GM19324 (cell line): ENCODE data around the gene MPZL1.
A peak's percentile ranks its signal among the peaks of the same experiment; 100 is the strongest.
"Not testable (repeated sequence)": the region's sequence is repeated elsewhere in the genome, so short reads cannot be mapped to it uniquely, and the experiment has no call there.

Source experiments
- ATAC-seq: cut with Tn5 transposase; IDR thresholded peaks from one replicate; pipeline ENCODE4 v1.9.1; 2021; ENCODE audit warnings: mild to moderate bottlenecking, moderate library complexity; ENCODE audit not compliant: unreplicated experiment, low FRiP score

Gene MPZL1

DNA sequence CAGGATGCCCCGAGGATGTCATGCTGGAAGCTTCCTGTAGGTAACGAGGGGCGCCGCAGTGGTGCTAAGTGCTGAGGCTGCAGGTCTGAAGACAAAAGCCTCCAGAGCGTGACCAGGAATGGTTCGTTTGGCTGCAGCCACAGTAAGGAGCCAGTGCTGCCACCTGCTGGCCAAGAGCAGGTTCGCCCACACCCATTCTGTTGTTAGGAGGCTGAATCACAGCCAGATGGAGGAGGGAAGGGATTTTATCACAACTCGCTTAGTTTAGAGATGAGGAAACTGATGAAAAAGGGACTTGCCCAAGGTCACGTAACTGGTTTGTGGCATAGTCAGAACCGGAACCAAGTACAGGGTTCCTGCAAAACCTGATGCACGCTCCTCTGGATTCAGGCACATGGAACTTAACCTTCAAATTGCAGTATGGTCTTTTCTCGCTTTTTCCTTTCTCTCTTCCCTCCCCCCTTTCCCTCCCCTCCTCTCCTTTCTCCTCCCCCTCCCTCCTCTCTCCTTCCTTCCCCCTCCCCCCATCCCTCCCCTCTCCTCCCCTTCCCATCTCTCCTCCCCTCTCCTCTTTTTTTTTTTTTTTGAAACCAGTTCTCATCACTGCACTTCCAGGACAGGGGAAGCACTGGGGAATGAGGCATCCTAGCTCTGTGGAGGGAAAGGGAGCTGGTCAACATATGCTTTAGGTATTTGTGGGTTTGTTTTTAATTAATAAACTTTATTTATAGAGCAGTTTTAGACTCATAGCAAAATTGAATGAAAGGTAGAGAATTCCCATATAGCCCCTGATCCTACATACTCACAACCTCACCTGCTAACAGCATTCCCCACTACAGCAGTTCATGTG lies 81.8 kb downstream of the MPZL1 start:
- peak; percentile 80 for ATAC-seq

DNA sequence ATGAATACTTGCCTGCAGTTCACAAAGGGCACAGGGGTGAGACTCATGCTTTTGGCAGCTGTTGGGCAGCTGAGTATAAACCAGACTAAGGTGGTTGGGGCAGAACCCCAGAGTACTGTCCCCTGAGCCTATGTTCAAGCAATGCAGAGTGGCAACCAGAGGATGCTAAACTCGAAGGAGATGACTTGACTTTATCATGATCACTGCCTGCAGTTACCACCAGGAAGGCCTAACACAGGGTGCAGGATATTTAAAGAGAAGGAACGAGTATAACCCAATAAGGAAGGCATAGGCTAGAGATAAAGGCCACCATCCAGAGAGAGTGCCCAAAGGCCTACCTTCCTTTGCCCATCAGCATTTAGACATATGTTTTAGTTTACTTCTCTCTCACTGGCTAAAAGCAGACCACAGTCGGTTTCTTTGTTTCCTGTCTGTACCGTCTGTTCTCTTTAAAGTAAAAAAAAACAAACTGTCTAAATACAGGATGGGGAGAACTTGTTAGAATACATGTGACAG lies 83.3 kb downstream of the MPZL1 start:
- no peak for ATAC-seq

DNA sequence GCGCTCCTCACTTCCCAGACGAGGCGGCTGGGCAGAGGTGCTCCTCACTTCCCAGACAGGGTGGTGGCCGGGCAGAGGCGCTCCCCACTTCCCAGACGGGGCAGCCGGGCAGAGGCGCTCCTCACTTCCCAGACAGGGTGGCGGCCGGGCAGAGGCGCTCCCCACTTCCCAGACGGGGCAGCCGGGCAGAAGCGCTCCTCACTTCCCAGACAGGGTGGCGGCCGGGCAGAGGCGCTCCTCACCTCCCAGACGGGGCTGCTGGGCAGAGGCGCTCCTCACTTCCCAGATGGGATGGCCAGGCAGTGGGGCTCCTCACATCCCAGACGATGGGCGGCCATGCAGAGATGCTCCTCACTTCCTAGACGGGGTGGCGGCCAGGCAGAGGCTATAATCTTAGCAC lies 84.5 kb downstream of the MPZL1 start:
- not testable (repeated sequence) for ATAC-seq

DNA sequence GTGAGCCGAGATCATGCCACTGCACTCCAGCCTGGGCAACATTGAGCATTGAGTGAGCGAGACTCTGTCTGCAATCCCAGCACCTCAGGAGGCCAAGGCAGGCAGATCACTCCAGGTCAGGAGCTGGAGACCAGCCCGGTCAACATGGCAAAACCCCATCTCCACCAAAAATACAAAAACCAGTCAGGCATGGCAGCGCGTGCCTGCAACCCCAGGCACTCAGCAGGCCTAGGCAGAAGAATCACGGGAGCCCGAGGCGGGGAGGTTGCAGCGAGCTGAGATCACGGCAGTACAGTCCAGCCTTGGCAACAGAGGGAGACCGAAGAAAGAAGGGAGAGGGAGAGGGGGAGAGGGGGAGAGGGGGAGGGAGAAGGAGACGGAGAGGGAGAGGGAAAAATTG lies 84.9 kb downstream of the MPZL1 start:
- not testable (repeated sequence) for ATAC-seq

DNA sequence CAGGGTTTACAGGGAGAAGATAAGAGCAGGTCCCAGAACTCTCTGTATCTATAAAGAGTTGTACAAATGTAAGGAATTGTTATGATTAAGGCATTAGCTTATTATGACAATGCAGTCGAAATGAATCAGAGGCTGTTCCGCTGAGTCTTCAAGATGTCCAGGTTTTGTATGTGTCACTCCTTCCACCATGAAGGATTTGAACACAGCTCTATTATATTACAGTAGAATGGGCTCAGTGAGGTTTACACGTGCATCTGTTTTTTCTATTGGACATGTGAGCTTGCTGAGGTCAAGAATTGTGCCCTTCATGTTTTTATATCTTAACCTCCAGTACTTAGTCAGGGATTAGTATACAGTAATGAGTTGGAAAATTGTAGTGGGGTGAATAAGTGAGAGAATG lies 86.3 kb downstream of the MPZL1 start:
- no peak for ATAC-seq

DNA sequence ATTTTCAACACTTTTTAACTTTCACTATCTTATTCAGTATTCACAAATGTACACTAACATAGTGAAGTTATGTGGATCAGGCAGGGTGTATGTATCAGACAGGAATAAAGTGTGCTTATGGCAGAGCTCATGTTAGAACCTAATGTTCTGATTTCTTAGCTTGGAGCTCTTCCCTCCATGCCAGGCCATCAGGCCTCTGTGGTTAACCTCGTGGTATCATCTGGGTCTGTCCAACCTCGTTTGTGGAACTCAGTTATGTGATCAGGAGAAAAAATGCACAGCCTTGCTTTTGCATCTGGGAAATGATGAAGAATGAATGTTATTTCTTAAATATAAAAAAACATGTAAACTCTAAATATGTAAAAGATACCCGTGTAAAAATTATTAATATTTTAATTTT lies 86.9 kb downstream of the MPZL1 start:
- no peak for ATAC-seq

DNA sequence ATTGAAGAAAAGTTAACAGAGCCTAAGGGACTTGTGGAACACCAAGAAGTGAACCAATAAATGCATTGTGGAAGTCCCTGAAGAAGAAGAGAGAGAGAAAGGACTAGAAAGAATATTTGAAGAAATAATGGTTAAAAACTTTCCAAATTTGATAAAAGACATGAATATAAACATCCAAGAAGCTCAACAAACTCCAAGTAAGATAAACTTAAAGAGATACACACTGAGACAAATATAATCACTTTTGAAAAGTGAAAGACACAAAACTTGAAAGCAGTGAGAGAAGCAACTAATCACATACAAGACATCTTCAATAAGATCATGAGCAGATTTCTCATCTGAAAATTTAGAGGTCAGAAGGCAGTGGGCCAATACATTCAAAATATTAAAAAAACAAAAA lies 91.2 kb downstream of the MPZL1 start:
- no peak for ATAC-seq

DNA sequence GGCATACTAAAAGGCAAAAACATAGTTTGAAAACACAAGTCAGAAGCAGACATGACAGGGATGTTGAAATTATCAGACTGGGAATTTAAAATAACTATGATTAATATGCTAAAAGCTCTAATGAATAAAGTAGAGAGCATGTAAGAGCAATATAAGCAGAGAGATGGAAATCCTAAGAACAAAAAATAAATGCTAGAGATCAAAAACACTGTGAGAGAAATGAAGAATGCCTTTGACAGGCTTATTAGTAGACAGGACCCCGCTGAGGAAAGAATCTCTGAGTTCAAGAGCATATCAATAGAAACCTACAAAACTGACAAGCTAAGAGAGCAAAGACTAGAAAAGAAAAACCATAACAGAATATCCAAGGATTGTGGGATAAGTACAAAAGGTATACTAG lies 93.9 kb downstream of the MPZL1 start:
- no peak for ATAC-seq

DNA sequence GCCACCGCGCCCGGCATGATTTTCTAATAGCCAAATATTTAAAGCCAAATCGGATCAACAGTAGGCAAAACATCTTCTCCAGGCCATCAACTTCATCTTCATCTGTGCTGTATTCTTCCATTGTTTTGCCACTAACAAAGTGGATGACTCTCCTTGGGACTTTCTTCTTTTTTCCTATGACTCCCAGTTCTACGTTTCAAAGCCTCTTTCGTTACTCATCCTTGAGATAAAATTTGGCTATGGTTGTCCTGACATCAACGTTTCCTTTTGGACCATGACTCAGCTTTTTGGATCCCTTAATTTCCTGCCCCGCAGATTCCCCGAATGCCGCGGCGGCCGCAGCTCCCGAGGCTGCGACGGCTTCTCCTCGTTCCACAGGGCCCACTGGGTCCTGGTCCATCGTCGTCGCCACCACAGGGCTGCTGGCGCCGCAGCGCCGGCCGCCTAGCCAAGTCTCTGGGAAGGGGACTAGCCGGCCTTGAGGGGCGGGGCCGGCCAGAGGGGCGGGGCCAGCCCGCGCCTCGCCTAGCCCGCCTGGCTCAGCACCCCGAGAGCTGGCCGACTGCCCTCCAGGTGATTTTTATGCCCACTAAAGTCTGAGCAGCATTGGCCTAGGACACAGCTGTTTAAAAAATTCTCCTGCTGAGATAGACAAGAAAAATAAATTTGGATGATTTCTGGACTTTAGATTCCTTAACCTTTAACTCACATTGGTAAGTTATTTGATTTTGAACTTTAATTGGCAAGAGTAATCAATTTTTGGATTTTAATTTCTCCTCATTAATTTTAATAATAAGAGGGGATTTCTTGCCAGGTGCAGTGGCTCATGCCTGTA lies 98.3 kb downstream of the MPZL1 start:
- no peak for ATAC-seq

DNA sequence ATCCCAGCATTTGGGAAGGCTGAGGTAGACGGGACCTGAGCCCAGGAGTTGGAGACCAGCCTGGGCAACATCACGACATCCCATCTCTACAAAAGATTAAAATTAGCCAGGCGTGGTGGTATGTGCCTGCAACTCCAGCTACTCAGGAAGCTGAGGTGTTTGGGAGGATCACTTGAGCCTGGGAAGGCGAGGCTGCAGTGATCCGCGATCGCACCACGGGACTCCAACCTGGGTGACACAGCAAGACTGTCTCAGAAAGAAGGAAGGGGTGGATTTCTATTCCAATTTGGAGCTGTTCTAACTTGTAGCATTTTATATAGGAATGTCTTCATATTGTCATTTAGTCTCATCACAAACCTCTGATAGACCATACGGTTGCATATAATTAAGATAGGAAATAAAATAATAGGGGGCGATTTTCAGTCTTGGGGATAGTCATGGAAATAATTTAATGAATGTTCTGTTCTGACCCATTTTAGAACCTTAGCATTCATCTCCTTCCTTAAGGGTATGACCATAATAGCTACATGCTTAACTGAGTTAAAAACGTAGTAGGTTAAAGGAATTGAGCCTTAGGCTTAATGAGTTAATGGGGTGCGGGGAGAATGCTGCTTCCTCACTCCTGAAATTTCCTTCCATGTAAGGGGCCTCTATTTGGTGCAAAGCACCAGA lies 99.0 kb downstream of the MPZL1 start:
- ATAC-seq, result no peak

DNA sequence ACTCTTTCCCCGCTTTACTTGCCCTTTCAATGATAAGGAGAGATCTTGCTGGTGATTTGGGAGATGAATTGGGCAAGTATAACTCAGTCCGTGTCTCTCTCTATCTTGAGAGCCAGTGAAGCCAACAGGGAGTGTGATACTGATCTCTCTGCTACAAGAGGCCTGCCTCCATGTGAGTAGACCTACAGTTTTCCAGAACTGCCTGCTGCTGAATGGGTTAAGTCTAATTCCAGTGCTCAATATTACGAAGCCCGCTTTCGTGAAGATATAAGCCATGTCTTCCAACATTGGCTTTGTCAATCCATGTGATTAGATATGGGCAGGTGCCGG lies 99.5 kb downstream of the MPZL1 start:
- ATAC-seq, result no peak

DNA sequence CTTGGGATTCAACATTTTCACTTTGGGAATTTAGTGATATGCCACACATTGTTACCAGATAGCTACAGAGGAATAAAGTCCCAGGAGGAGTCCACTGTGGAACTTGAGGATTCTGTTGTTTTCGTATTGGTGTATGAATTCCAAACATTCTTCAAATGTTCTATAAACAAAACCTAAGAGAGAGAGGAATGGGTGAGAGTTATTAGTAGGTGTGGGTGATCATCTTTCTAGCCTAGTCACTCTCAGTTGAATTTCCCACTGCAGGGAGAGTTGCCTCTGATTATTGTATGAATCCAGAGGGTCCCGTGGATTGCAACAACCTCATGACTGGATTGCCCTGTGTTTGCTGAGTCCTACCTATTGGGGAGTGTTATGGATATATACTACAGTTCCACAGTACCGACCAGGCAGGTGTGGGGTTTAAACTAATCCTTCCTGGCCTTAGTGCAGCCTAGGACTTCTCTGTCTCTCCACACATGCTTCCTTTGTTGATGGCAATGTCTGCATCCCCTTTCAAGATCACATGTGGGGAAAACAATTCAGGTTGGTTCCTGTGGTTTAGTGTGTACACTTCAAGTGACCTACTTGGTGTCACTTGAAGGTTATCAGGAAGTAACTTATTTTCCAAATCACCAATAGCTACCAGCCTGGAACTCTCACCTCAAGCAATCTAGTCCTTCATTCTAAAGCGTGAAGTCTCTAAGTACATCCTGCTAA lies 100.3 kb downstream of the MPZL1 start:
- ATAC-seq, result no peak

DNA sequence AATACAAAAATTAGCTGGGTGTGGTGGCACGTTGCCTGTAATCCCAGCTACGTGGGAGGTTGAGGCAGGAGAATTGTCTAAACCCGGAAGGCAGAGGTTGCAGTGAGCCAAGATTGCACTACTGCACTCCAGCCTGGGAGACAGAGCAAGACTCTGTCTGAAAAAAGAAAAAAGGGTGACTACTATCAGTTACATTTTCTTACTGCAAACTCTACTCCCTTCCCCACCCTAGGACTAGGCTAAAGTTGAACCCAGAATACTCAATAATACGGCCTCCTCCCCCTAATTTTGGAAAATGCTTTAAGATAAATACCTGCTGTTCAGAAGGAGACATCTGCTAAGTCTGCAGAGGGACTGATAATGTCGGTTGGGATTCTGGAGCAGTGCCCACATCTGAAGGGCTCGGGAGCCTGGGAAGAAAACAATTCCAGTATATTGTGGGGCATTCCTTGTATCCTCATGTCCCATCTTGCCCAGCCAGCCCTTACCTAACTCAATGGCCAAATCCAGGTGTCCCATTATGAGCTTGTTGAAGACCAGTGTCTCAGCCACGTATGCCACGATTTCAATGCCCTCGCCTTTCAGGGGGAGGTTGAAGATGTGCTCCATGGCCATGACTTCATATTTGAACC lies 102.5 kb downstream of the MPZL1 start:
- no peak for ATAC-seq

DNA sequence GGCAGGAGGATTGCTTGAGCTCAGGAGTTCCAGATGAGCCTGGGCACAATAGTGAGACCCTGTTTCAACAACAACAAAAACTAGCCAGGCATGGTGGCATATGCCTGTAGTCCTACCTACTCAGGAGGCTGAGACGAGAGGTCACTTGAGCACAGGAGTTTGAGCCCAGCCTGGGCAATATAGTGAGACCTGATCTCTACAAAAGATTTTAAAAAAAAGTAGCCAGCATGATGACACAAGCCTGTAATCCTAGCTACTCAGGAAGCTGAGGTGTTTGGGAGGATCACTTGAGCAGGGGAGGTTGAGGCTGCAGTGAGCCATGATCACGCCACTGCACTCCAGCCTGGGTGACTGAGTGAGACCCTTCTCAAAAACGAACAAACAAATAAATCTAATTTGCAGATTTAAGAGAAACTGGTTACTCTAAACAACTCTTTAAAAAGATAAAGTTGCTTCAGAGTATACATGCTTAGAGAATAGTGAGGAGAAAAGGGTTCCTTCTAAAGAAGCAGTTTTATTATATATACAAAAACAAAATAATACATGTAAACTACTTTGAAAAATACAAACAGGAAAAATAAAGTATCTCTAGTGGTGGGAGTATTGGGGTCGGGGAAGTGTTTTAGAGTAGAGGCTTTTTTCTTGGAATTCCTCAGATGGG lies 103.8 kb downstream of the MPZL1 start:
- no peak for ATAC-seq

DNA sequence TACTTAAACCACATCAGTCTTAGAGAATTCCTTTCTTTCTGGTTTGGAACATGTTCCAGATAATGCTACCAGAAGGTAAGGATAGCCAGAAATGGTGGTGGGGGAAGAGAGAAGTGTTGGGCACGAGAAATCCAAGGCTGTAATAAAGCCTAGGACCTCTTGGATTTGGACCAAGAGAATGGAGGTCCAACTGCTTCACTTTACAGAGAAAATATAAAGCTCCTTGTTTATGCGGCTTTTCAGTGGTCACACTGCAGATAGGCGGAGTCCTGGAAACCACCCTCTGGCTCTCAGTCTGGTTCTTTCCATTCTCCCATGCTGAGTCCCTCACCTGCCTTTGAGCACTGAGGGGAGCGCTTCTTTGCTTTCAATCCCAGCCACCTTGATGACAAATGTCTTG lies 104.3 kb downstream of the MPZL1 start:
- no peak for ATAC-seq

DNA sequence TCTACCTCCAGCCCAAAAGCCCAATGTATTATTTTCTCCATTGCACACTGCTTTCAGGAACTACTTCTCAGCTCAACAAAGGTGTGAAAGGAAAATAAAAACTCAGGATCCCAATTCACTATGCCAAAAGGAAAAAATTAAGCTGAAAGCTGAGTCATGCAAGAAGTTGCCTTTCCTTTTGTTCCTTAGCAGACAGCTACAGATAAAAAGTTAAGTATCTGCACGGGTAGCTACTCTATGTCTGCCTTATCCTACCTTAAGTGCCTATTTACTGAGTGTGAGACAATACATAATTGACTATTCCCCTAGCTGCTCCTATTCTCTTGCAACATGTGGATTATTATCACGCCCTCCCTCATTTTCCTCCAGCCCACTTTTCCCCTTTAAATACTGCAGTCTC lies 108.1 kb downstream of the MPZL1 start:
- ATAC-seq, result no peak

DNA sequence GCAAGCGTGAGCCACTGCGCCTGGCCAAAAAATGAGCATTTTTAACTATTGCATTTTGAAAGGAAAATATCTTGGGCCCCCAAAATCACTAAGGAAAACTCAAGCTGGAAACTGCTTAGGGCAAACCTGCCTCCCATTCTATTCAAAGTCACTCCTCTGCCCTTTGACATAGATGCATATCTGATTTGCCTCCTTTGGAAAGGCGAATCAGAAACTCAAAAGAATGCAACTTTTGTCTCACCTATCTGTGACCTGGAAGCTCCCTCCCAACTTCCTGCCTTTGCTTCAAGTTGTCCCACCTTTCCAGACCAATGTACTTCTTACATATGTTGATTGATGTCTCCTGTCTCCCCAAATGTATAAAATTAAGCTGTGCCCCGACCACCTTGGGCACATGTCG lies 108.9 kb downstream of the MPZL1 start:
- not testable (repeated sequence) for ATAC-seq

DNA sequence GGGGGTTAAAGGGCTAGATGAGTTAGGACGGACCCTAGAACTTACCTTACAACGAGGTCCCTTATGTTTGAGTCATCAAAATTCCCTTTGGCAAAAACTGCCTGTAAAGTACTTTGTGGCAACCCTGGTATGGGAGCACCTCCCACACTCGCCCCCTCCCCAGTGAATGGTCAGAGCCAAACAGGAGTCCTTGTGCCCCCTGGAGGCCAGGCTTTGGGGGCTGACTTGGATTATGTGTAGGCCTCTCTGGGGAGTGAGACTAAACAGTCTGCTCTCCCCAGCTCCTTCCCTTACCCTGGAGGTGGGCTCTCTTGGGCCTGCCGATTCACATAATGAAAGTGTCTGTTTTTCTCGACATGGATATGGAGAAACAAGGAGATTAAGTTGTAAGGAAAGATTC lies 110.9 kb downstream of the MPZL1 start:
- no peak for ATAC-seq

DNA sequence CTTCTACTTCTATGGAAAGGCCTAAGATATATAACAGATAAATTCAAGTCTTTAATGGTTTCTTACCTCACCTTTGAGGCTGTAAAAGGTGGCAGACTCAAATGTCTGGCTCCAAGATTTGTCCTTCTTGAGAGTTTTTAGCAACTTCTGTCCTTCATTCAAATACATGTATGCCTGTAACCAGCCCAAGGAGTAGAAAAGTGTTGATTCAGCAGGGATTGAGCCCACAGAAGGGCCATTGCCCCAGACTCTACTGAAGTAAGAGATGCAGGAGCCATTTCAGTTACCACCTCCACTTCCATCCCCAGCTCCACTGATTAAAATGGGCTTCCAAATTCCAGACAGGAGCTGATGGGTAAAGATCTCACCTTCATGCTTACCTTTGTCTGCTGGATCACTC lies 112.1 kb downstream of the MPZL1 start:
- ATAC-seq, result no peak

DNA sequence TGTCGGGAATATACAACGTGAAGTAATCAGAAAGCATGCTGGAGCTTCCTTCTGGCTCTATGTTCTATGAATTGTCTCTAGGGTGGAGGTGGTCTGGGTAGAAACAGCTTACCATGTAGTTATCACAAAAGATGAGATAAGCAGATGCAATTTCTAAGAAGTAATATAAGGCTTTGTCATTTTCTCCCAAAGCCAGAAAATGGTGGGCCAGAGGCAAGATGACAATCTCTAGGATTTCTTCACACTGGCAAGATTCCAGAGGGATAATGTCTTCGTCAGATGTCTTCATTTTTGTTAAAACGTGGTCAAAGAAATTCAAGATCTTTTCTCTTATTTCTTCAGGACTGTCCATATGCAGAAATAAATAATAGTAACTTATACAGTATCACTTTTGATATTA lies 114.4 kb downstream of the MPZL1 start:
- ATAC-seq, result no peak
